CD4-positive, alpha-beta T cell (primary cell): ENCODE results near the gene PIGU. TPM values are rescaled to one million over a fixed set of nuclear protein-coding genes. Genes with fewer than 3 reads are reported as not detected.
A peak's percentile ranks its signal among the peaks of the same experiment; 100 is the strongest.

Experiments
- ATAC-seq: fragments of 200-7000 bp; cut with Tn5 transposase; one replicate; pipeline ENCODE4 v1.10.0; 2022; ENCODE audit warnings: mild to moderate bottlenecking; ENCODE audit not compliant: poor library complexity
- CTCF ChIA-PET: fragments of 350-600 bp; sonication (Branson Sonifier 250); formaldehyde crosslinking; loops from one replicate; lab custom pipeline; 2021; ENCODE audit warnings: antibody characterized with exemption, inconsistent platforms; lab: Charles Lee
- POLR2A ChIA-PET: fragments of 350-600 bp; sonication (Branson Sonifier 250); formaldehyde crosslinking; loops from one replicate; lab custom pipeline; 2021; ENCODE audit warnings: antibody characterized with exemption, inconsistent platforms; lab: Charles Lee
- DNase-seq, 14 experiments: peaks; one replicate each; pipeline ENCODE4 v3.0.0-alpha.2; 2013 to 2020; ENCODE audit warnings: mixed read lengths in 2 of 14
- H3K27ac ChIP-seq, 2 donors: one replicate each; pipeline versions ENCODE4 v1.5.1 to v1.7.0; 2013; ENCODE audit warnings: low read length in 2 of 2, low read depth in 1 of 2, mild to moderate bottlenecking in 1 of 2
- H3K27me3 ChIP-seq, 2 experiments: 1 replicate in 1 of 2; 2 replicates in 1 of 2; pipeline versions ENCODE4 v1.6.1 to v1.7.0; 2013; ENCODE audit warnings: low read length in 2 of 2, control low read depth in 1 of 2, mild to moderate bottlenecking in 1 of 2, moderate library complexity in 1 of 2; ENCODE audit not compliant: insufficient read depth in 2 of 2, control insufficient read depth in 1 of 2
- H3K36me3 ChIP-seq: one replicate; pipeline ENCODE4 v1.6.1; 2013; ENCODE audit warnings: low read length, control low read depth; ENCODE audit not compliant: insufficient read depth
- H3K4me1 ChIP-seq: one replicate; pipeline ENCODE4 v1.6.1; 2013; ENCODE audit warnings: low read length, control low read depth; ENCODE audit not compliant: insufficient read depth
- H3K4me3 ChIP-seq: one replicate; pipeline ENCODE4 v1.5.1; 2013; ENCODE audit warnings: mild to moderate bottlenecking, low read length, moderate library complexity
- H3K9me3 ChIP-seq, 2 experiments: 1 replicate in 1 of 2; 2 replicates in 1 of 2; pipeline versions ENCODE4 v1.6.1 to v1.7.0; 2013; ENCODE audit warnings: low read length in 2 of 2, mild to moderate bottlenecking in 2 of 2, control low read depth in 1 of 2, moderate library complexity in 1 of 2; ENCODE audit not compliant: control insufficient read depth in 1 of 2, insufficient read depth in 1 of 2
- H3K27ac Mint-ChIP-seq: one replicate; pipeline ENCODE4 v1.8.0; 2020; ENCODE audit warnings: mixed read lengths
- H3K27me3 Mint-ChIP-seq: one replicate; pipeline ENCODE4 v1.8.0; 2021; ENCODE audit warnings: mixed read lengths
- H3K36me3 Mint-ChIP-seq: one replicate; pipeline ENCODE4 v1.8.0; 2021; ENCODE audit warnings: low read depth, mixed read lengths
- H3K4me1 Mint-ChIP-seq: one replicate; pipeline ENCODE4 v1.8.0; 2021; ENCODE audit warnings: low read depth, mixed read lengths
- H3K4me3 Mint-ChIP-seq: one replicate; pipeline ENCODE4 v1.8.0; 2020; ENCODE audit warnings: mild to moderate bottlenecking, mixed read lengths
- H3K9me3 Mint-ChIP-seq: one replicate; pipeline ENCODE4 v1.8.0; 2020; ENCODE audit warnings: mixed read lengths
- CTCF ChIP-seq: fragments of 200-600 bp; IDR thresholded peaks from one replicate; pipeline ENCODE4 v1.8.0; 2022; ENCODE audit warnings: antibody characterized with exemption, mild to moderate bottlenecking
- intact Hi-C, 2 experiments: fragments of 100-400 bp; cut with DNase I in 1 of 2; cut with micrococcal nuclease in 1 of 2; formaldehyde crosslinking; loops; one replicate each; pipeline versions ENCODE4 v1.15.1 to v1.9.0; 2023 to 2025; cut with DNase I, micrococcal nuclease
- total RNA-seq, 174 experiments: library from RNA in 2 of 174; stranded (reverse) in 2 of 174; gene quantifications; one replicate each; pipeline ENCODE4 v1.2.3 and lab custom pipeline; 2021 to 2026

Gene PIGU
- total RNA-seq, 2 experiments from 2014 or later: 4.6 to 5.5 TPM

GRCh38 chr20:34704177-34705007 is 27.5 kb upstream of the PIGU start, which contains the start of gene TP53INP2:
TP53INP2 (plus strand) TSS chr20:34704344; CDS start chr20:34708740, 4,396 bp downstream.
- peak within 1 kb of the TSS; percentile 97 for H3K4me3 Mint-ChIP-seq
- CTCF ChIA-PET: interaction anchor here (0.6 to 2.0 kb wide), 5 partner anchors 9 to 829 kb away, joined by 3 to 7 read pairs (median 3); partner anchors contain the start of gene PIGU
- DNase-seq (peak; percentile 67 to 96 (median 84)), ATAC-seq (peak; percentile 58)
- no peak for TF ChIP-seq CTCF
- peaks cover 36% of the 10 kb centered on the region for H3K4me1 Mint-ChIP-seq
- H3K4me1 ChIP-seq: peaks cover 30% of the 10 kb centered on the region
- no peaks in the 10 kb centered on the region for H3K36me3 ChIP-seq
- peaks cover 14% of the 10 kb centered on the region for H3K36me3 Mint-ChIP-seq
- H3K27ac ChIP-seq: peak within 1 kb of the TSS; percentile 59 to 69
- intact Hi-C loops: loop anchor here (1.0 to 10.0 kb wide), 4 partner anchors 27 to 590 kb away; partner anchors contain the start of genes MAP1LC3A (in 2 of the 2), PIGU (in 2 of the 2), DYNLRB1 (in 1 of the 2) and EIF2S2 (in 1 of the 2)
- POLR2A ChIA-PET: interaction anchor here (0.7 to 2.5 kb wide), 7 partner anchors 20 to 1250 kb away, joined by 3 to 24 read pairs (median 4); partner anchors contain the start of genes DYNLRB1, ERGIC3, PIGU and SCAND1
- H3K27me3 Mint-ChIP-seq: peaks cover 13% of the 10 kb centered on the region
- no peaks in the 10 kb centered on the region for H3K9me3 ChIP-seq
- no peaks in the 10 kb centered on the region for H3K27me3 ChIP-seq
- peak within 1 kb of the TSS; percentile 94 for H3K27ac Mint-ChIP-seq
- no peaks in the 10 kb centered on the region for H3K9me3 Mint-ChIP-seq
- H3K4me3 ChIP-seq: peak within 1 kb of the TSS; percentile 94

- no peaks in the 10 kb centered on the region for H3K27me3 ChIP-seq
- Mint-ChIP-seq H3K4me1 (peaks cover 34% of the 10 kb centered on the region), H3K36me3 (peaks cover 14% of the 10 kb centered on the region), H3K27ac (peak overlapping the region; percentile 94), H3K4me3 (peak overlapping the region; percentile 95), H3K9me3 (no peaks in the 10 kb centered on the region), H3K27me3 (peaks cover 13% of the 10 kb centered on the region)
- H3K4me1 ChIP-seq: peaks cover 25% of the 10 kb centered on the region
- DNase-seq: peak in 5 of 14 experiments; percentile 6 to 51 (median 25)
- POLR2A ChIA-PET: interaction anchor here (0.7 to 2.5 kb wide), 7 partner anchors 21 to 1251 kb away, joined by 3 to 24 read pairs (median 4); partner anchors contain the start of genes DYNLRB1, ERGIC3, PIGU and SCAND1
- peak overlapping the region; percentile 52 to 69 for H3K27ac ChIP-seq
- no peaks in the 10 kb centered on the region for H3K36me3 ChIP-seq
- peak overlapping the region; percentile 94 for H3K4me3 ChIP-seq
- ATAC-seq: peak; percentile 7
- no peak for TF ChIP-seq CTCF
- intact Hi-C loops: loop anchor here (1.0 to 10.0 kb wide), 3 partner anchors 26 to 589 kb away; partner anchors contain the start of genes PIGU (in 2 of the 2), EIF2S2 (in 1 of the 2) and MAP1LC3A (in 1 of the 2)
- no peaks in the 10 kb centered on the region for H3K9me3 ChIP-seq
- CTCF ChIA-PET: interaction anchor here (1.0 to 2.0 kb wide), 4 partner anchors 10 to 166 kb away, joined by 3 to 7 read pairs (median 4); partner anchors contain the start of gene PIGU
Measured at GRCh38 chr20:34703424-34704176, 26.7 kb upstream of the PIGU start.

GRCh38 chr20:34703061-34703423 is 26.1 kb upstream of the PIGU start:
- peaks cover 22% of the 10 kb centered on the region for H3K4me1 ChIP-seq
- no peak for TF ChIP-seq CTCF
- CTCF ChIA-PET: interaction anchor here (1.0 to 2.0 kb wide), 3 partner anchors 26 to 166 kb away, joined by 3 to 7 read pairs (median 4); partner anchors contain the start of gene PIGU
- no peaks in the 10 kb centered on the region for H3K9me3 Mint-ChIP-seq
- POLR2A ChIA-PET: interaction anchor here (1.6 to 2.5 kb wide), 2 partner anchors 21 to 25 kb away, joined by 3 to 24 read pairs; partner anchors contain the start of gene PIGU
- peak overlapping the region; percentile 94 for H3K4me3 ChIP-seq
- H3K27me3 Mint-ChIP-seq: peaks cover 13% of the 10 kb centered on the region
- H3K27me3 ChIP-seq: no peaks in the 10 kb centered on the region
- ATAC-seq: no peak
- H3K27ac Mint-ChIP-seq: peak overlapping the region; percentile 94
- peaks cover 14% of the 10 kb centered on the region for H3K36me3 Mint-ChIP-seq
- H3K4me3 Mint-ChIP-seq: peak overlapping the region; percentile 95
- intact Hi-C loops: loop anchor here (5.0 to 10.0 kb wide), 2 partner anchors 146 to 588 kb away; partner anchors contain the start of genes EIF2S2 (in 1 of the 2) and MAP1LC3A (in 1 of the 2)
- no peak for DNase-seq
- H3K4me1 Mint-ChIP-seq: peaks cover 29% of the 10 kb centered on the region
- H3K27ac ChIP-seq: no peak overlapping the region
- no peaks in the 10 kb centered on the region for H3K9me3 ChIP-seq
- no peaks in the 10 kb centered on the region for H3K36me3 ChIP-seq
